ENCODE measurements around the gene CLEC7A. TPM values are rescaled to one million over a fixed set of nuclear protein-coding genes. Genes with fewer than 3 reads are reported as not detected.

The CLEC7A gene
- polyA plus RNA-seq, 4 donors, result 1.4 to 3.6 (median 2.4) TPM

Other genes starting within 250 kb of the CLEC7A start
- not detected for gene KLRF2, start 248.7 kb downstream of the CLEC7A start, polyA plus RNA-seq (ENCODE audit: insufficient read length in 4 of 4)
- gene CLEC2A, start 197.8 kb downstream of the CLEC7A start, polyA plus RNA-seq (ENCODE audit: insufficient read length in 4 of 4), result not detected
- gene CLEC12A, start 158.8 kb downstream of the CLEC7A start, polyA plus RNA-seq (ENCODE audit: insufficient read length in 4 of 4), result under 1 TPM; 0.71 to 0.85 (median 0.82) TPM
- 1 to 10 TPM in 3 of 4 donors, under 1 TPM in 1; 0.87 to 2.0 (median 1.3) TPM for gene CLEC1B, start 131.1 kb downstream of the CLEC7A start, polyA plus RNA-seq (ENCODE audit: insufficient read length in 4 of 4)
- gene CLEC12B, start 119.6 kb downstream of the CLEC7A start, polyA plus RNA-seq (ENCODE audit: insufficient read length in 4 of 4), result under 1 TPM in 1 of 4 donors, not detected in 3; 0.08 TPM
- gene CLEC9A, start 99.5 kb downstream of the CLEC7A start, polyA plus RNA-seq (ENCODE audit: insufficient read length in 4 of 4), result under 1 TPM; 0.25 to 0.56 (median 0.54) TPM
- 1 to 10 TPM; 2.7 to 4.0 (median 3.2) TPM for gene CLEC1A, start 31.2 kb downstream of the CLEC7A start, polyA plus RNA-seq (ENCODE audit: insufficient read length in 4 of 4)
- 1 to 10 TPM in 3 of 4 donors, under 1 TPM in 1; 0.46 to 2.7 (median 1.1) TPM for gene OLR1, start 41.9 kb upstream of the CLEC7A start, polyA plus RNA-seq (ENCODE audit: insufficient read length in 4 of 4)
- gene TMEM52B, start 48.8 kb upstream of the CLEC7A start, polyA plus RNA-seq (ENCODE audit: insufficient read length in 4 of 4), result 100 to 1,000 TPM; 134 to 169 (median 165) TPM
- 10 to 100 TPM; 54.4 to 88.9 (median 75.0) TPM for gene GABARAPL1, start 82.7 kb upstream of the CLEC7A start, polyA plus RNA-seq (ENCODE audit: insufficient read length in 4 of 4)
- gene KLRD1, start 177.7 kb upstream of the CLEC7A start, polyA plus RNA-seq (ENCODE audit: insufficient read length in 4 of 4), result under 1 TPM; 0.21 to 0.55 (median 0.50) TPM

Data from left renal cortex interstitium (tissue), 4 donors.